HG03460 (cell line): ENCODE data around the gene CBFA2T2.
"Not testable (repeated sequence)": the region's sequence is repeated elsewhere in the genome, so short reads cannot be mapped to it uniquely, and the experiment has no call there.

ENCODE experiments used
- ATAC-seq: cut with Tn5 transposase; IDR thresholded peaks from one replicate; pipeline ENCODE4 v1.9.1; 2021; ENCODE audit not compliant: unreplicated experiment

CBFA2T2 gene

GRCh38 chr20:33621717-33622400, 132.0 kb downstream of the CBFA2T2 start:
- no peak for ATAC-seq

GRCh38 chr20:33622705-33623365, 132.9 kb downstream of the CBFA2T2 start:
- no peak for ATAC-seq

- no peak for ATAC-seq
Observed at GRCh38 chr20:33624399-33624798, 134.5 kb downstream of the CBFA2T2 start.

- no peak for ATAC-seq
Observed at GRCh38 chr20:33626190-33626589, 136.3 kb downstream of the CBFA2T2 start.

- no peak for ATAC-seq
Observed at GRCh38 chr20:33627577-33628216, 137.8 kb downstream of the CBFA2T2 start.

GRCh38 chr20:33629533-33629932, 139.6 kb downstream of the CBFA2T2 start:
- no peak for ATAC-seq

- no peak for ATAC-seq
Observed at GRCh38 chr20:33629979-33630378, 140.1 kb downstream of the CBFA2T2 start.

GRCh38 chr20:33630507-33630906, 140.6 kb downstream of the CBFA2T2 start:
- no peak for ATAC-seq

GRCh38 chr20:33631910-33632309, 142.0 kb downstream of the CBFA2T2 start:
- ATAC-seq = not testable (repeated sequence)

- ATAC-seq = no peak
Observed at GRCh38 chr20:33635341-33635740, 145.4 kb downstream of the CBFA2T2 start.

- ATAC-seq = no peak
Observed at GRCh38 chr20:33636776-33637175, 146.9 kb downstream of the CBFA2T2 start.

- ATAC-seq = no peak
Observed at GRCh38 chr20:33640287-33640686, 150.4 kb downstream of the CBFA2T2 start.

GRCh38 chr20:33644313-33645071, 154.6 kb downstream of the CBFA2T2 start:
- no peak for ATAC-seq

GRCh38 chr20:33645072-33645358, 155.1 kb downstream of the CBFA2T2 start:
- ATAC-seq = no peak

- no peak for ATAC-seq
Observed at GRCh38 chr20:33645396-33645795, 155.5 kb downstream of the CBFA2T2 start.

- no peak for ATAC-seq
Observed at GRCh38 chr20:33646191-33646590, 156.3 kb downstream of the CBFA2T2 start.

GRCh38 chr20:33646959-33647602, 157.2 kb downstream of the CBFA2T2 start:
- ATAC-seq = not testable (repeated sequence)

- ATAC-seq = no peak
Observed at GRCh38 chr20:33647603-33648395, 157.9 kb downstream of the CBFA2T2 start.

GRCh38 chr20:33648396-33649004, 158.6 kb downstream of the CBFA2T2 start:
- no peak for ATAC-seq

GRCh38 chr20:33649201-33649681, 159.3 kb downstream of the CBFA2T2 start:
- ATAC-seq = no peak
